Retinal pigment epithelial cell (primary cell): Measurements from ENCODE around the gene BAG3.

ENCODE experiments used
- DNase-seq: peaks from one replicate; pipeline ENCODE4 v3.0.0-alpha.2; 2010; ENCODE audit warnings: low read depth
- H3K4me3 ChIP-seq: 2 replicates; pipeline ENCODE4 v1.5.1; 2011; ENCODE audit warnings: mild to moderate bottlenecking, low read length, control low read depth, moderate library complexity
- CTCF ChIP-seq: conservative IDR thresholded peaks from 2 replicates; pipeline ENCODE4 v1.5.1; 2011; ENCODE audit warnings: low read depth, low read length, control low read depth, inconsistent platforms

The BAG3 gene

DNA sequence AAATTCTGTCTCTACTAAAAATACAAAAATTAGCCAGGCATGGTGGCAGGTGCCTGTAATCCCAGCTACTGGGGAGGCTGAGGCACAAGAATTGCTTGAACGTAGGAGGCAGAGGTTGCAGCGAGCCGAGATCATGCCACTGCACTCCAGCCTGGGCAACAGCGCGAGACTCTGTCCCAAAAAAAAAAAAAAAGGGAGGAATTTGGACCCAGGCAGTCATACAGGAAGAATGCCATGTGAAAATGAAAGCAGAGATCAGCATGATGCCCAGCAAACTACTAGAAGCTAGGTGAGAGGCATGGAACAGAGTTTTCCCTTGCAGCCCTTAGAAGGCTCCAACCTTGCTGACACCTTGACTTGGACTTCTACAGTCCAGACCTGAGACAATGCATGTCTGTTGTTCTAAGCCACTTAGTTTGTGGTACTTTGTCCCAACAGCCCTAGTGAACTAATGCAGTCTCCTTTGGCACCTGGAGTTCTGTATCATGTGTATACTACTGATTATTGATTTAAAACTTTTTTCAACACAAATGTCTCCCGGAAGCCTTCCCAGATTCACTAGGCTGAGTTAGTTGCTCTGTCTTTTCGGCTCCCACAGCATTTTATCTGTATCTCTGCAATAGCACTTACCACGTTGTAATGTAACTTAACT lies 10.2 kb upstream of the BAG3 start:
- DNase-seq: no peak
- H3K4me3 ChIP-seq: no peak overlapping the region
- TF ChIP-seq CTCF: no peak

- TF ChIP-seq CTCF: no peak
- DNase-seq: no peak
- no peak overlapping the region for H3K4me3 ChIP-seq
Observed at GRCh38 chr10:119642556-119643111, 8.5 kb upstream of the BAG3 start.

- peak; percentile 51 for DNase-seq
Observed at GRCh38 chr10:119643306-119644204, 7.6 kb upstream of the BAG3 start.

GRCh38 chr10:119644205-119644814 lies 6.9 kb upstream of the BAG3 start:
- no peak for DNase-seq
- no peak overlapping the region for H3K4me3 ChIP-seq
- TF ChIP-seq CTCF: peak; percentile 49

More at GRCh38 chr10:119643306-119644204, 7.6 kb upstream of the BAG3 start:
- peak; percentile 16 for TF ChIP-seq CTCF
- H3K4me3 ChIP-seq: no peak overlapping the region

DNA sequence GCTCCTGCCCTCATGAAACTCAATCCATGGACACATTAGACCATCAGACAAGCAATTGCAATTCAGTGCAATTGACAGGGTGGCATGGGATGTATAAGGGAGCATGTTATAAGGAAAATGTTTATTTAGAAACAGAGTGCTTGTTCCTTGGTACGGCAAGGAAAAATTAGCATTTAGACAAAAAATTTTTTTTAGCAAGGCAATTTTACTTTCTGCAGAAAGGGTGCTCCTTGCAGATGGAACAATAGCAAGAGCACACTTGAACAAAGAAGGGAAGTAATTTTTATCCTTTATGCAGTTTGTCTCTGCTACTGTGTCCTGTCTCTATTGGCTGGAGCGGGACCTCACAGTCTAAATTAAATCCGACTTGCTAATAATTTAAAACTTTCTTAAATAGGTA lies 6.2 kb upstream of the BAG3 start:
- H3K4me3 ChIP-seq: no peak overlapping the region
- no peak for DNase-seq
- TF ChIP-seq CTCF: no peak

DNA sequence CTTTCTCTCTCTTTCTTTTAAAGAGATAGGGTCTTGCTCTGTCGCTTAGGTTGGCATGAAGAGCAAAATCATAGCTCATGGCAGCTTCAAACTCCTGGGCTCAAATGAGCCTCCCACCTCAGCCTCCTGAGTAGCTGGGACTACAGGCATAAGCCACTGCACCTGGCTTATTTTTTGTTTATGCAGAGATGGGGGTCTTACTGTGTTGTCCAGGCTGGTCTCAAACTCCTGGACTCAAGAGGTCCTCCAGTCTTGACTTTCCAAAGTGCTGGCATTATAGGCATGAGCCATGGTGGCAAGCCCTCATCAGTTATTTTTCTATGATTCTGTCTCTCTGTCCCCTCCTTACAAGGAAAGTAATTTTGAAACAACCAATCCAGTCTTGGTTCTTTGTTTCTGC lies 1.1 kb upstream of the BAG3 start:
- TF ChIP-seq CTCF: no peak
- DNase-seq: no peak
- no peak overlapping the region for H3K4me3 ChIP-seq
